Muscle layer of duodenum (tissue), 2 donors: Measurements from ENCODE around the gene PKM.

Experiments used
- H3K27ac ChIP-seq: one replicate; pipeline ENCODE4 v1.7.0; 2013; ENCODE audit warnings: mild to moderate bottlenecking, low read length
- H3K27me3 ChIP-seq: one replicate; pipeline ENCODE4 v1.7.0; 2013; ENCODE audit warnings: low read depth, mild to moderate bottlenecking, control low read depth, low read length
- H3K36me3 ChIP-seq, 2 donors: one replicate each; pipeline ENCODE4 v1.7.0; 2013; ENCODE audit warnings: low read length in 2 of 2, control low read depth in 1 of 2, mild to moderate bottlenecking in 1 of 2; ENCODE audit not compliant: insufficient read depth in 2 of 2, control insufficient read depth in 1 of 2
- H3K4me1 ChIP-seq, 2 donors: one replicate each; pipeline ENCODE4 v1.7.0; 2013; ENCODE audit warnings: low read length in 2 of 2, mild to moderate bottlenecking in 2 of 2, control low read depth in 1 of 2, moderate library complexity in 1 of 2; ENCODE audit not compliant: insufficient read depth in 2 of 2, control insufficient read depth in 1 of 2
- H3K4me3 ChIP-seq, 2 donors: one replicate each; pipeline ENCODE4 v1.7.0; 2013; ENCODE audit warnings: low read length in 2 of 2, low read depth in 1 of 2, mild to moderate bottlenecking in 1 of 2
- H3K9me3 ChIP-seq, 2 donors: one replicate each; pipeline ENCODE4 v1.7.0; 2013; ENCODE audit warnings: low read length in 2 of 2, control low read depth in 1 of 2, mild to moderate bottlenecking in 1 of 2; ENCODE audit not compliant: control insufficient read depth in 1 of 2
- donor health status: healthy.

The PKM gene

GRCh38 chr15:72233769-72234168 lies 2.8 kb upstream of the PKM start:
- H3K9me3 ChIP-seq: no peaks in the 10 kb centered on the region
- H3K4me1 ChIP-seq: peaks cover 16 to 21% of the 10 kb centered on the region in 2 donors
- H3K36me3 ChIP-seq: peaks cover 0 to 21% of the 10 kb centered on the region in 2 donors
- H3K4me3 ChIP-seq: no peak overlapping the region
- H3K27me3 ChIP-seq: no peaks in the 10 kb centered on the region
- no peak overlapping the region for H3K27ac ChIP-seq

- peaks cover 25 to 37% of the 10 kb centered on the region in 2 donors for H3K4me1 ChIP-seq
- peak overlapping the region; percentile 89 to 92 for H3K4me3 ChIP-seq
- peaks cover 0 to 25% of the 10 kb centered on the region in 2 donors for H3K36me3 ChIP-seq
- H3K27me3 ChIP-seq: no peaks in the 10 kb centered on the region
- H3K27ac ChIP-seq: peak overlapping the region; percentile 97
- H3K9me3 ChIP-seq: no peaks in the 10 kb centered on the region
Measured at GRCh38 chr15:72231833-72232478, 966 bp upstream of the PKM start.

GRCh38 chr15:72230197-72231065 lies 559 bp downstream of the PKM start:
- peak overlapping the region; percentile 97 for H3K27ac ChIP-seq
- peak overlapping the region; percentile 84 to 92 for H3K4me3 ChIP-seq
- H3K9me3 ChIP-seq: no peaks in the 10 kb centered on the region
- H3K4me1 ChIP-seq: peaks cover 29 to 49% of the 10 kb centered on the region in 2 donors
- peaks cover 0 to 25% of the 10 kb centered on the region in 2 donors for H3K36me3 ChIP-seq
- no peaks in the 10 kb centered on the region for H3K27me3 ChIP-seq

- Histone ChIP-seq H3K9me3 (no peaks in the 10 kb centered on the region), H3K4me1 (peaks cover 29 to 49% of the 10 kb centered on the region in 2 donors), H3K27ac (peak overlapping the region; percentile 97)
Measured at GRCh38 chr15:72229947-72230196, 1.1 kb downstream of the PKM start.

GRCh38 chr15:72229076-72229946 lies 1.7 kb downstream of the PKM start:
- Histone ChIP-seq H3K4me3 (peak overlapping the region; percentile 77 to 92), H3K27me3 (no peaks in the 10 kb centered on the region), H3K4me1 (peaks cover 29 to 49% of the 10 kb centered on the region in 2 donors), H3K36me3 (peaks cover 0 to 25% of the 10 kb centered on the region in 2 donors), H3K27ac (peak overlapping the region; percentile 97), H3K9me3 (no peaks in the 10 kb centered on the region)

More at GRCh38 chr15:72229947-72230196, 1.1 kb downstream of the PKM start:
- Histone ChIP-seq H3K4me3 (peak overlapping the region; percentile 77 to 92), H3K36me3 (peaks cover 0 to 25% of the 10 kb centered on the region in 2 donors), H3K27me3 (no peaks in the 10 kb centered on the region)

- H3K4me3 ChIP-seq: peak overlapping the region; percentile 77 to 92
Measured at GRCh38 chr15:72227720-72228119, 3.3 kb downstream of the PKM start.

GRCh38 chr15:72227192-72227586 lies 3.8 kb downstream of the PKM start:
- H3K4me1 ChIP-seq: peaks cover 26 to 47% of the 10 kb centered on the region in 2 donors
- no peaks in the 10 kb centered on the region for H3K9me3 ChIP-seq
- H3K36me3 ChIP-seq: peaks cover 0 to 25% of the 10 kb centered on the region in 2 donors
- no peaks in the 10 kb centered on the region for H3K27me3 ChIP-seq
- H3K27ac ChIP-seq: peak overlapping the region; percentile 86
- no peak overlapping the region for H3K4me3 ChIP-seq

More at GRCh38 chr15:72227720-72228119, 3.3 kb downstream of the PKM start:
- H3K27ac ChIP-seq: peak overlapping the region; percentile 97
- peaks cover 0 to 25% of the 10 kb centered on the region in 2 donors for H3K36me3 ChIP-seq
- no peaks in the 10 kb centered on the region for H3K27me3 ChIP-seq
- H3K4me1 ChIP-seq: peaks cover 29 to 47% of the 10 kb centered on the region in 2 donors
- H3K9me3 ChIP-seq: no peaks in the 10 kb centered on the region

GRCh38 chr15:72223278-72223677 lies 7.7 kb downstream of the PKM start:
- H3K36me3 ChIP-seq: peaks cover 8 to 20% of the 10 kb centered on the region in 2 donors
- no peak overlapping the region for H3K4me3 ChIP-seq
- no peak overlapping the region for H3K27ac ChIP-seq
- no peaks in the 10 kb centered on the region for H3K27me3 ChIP-seq
- H3K9me3 ChIP-seq: no peaks in the 10 kb centered on the region
- H3K4me1 ChIP-seq: peaks cover 14 to 38% of the 10 kb centered on the region in 2 donors

GRCh38 chr15:72222393-72222792 lies 8.6 kb downstream of the PKM start:
- no peaks in the 10 kb centered on the region for H3K27me3 ChIP-seq
- H3K36me3 ChIP-seq: peaks cover 14 to 25% of the 10 kb centered on the region in 2 donors
- peaks cover 8 to 31% of the 10 kb centered on the region in 2 donors for H3K4me1 ChIP-seq
- H3K9me3 ChIP-seq: no peaks in the 10 kb centered on the region
- H3K4me3 ChIP-seq: no peak overlapping the region
- H3K27ac ChIP-seq: peak overlapping the region; percentile 1

- H3K9me3 ChIP-seq: no peaks in the 10 kb centered on the region
- H3K36me3 ChIP-seq: peaks cover 29 to 37% of the 10 kb centered on the region in 2 donors
- H3K27ac ChIP-seq: no peak overlapping the region
- no peak overlapping the region for H3K4me3 ChIP-seq
- H3K27me3 ChIP-seq: no peaks in the 10 kb centered on the region
- peaks cover 0 to 15% of the 10 kb centered on the region in 2 donors for H3K4me1 ChIP-seq
Measured at GRCh38 chr15:72220687-72221086, 10.3 kb downstream of the PKM start.

GRCh38 chr15:72217216-72217615 lies 13.8 kb downstream of the PKM start:
- Histone ChIP-seq H3K4me3 (no peak overlapping the region), H3K36me3 (peaks cover 43 to 56% of the 10 kb centered on the region in 2 donors), H3K4me1 (peaks cover 0 to 10% of the 10 kb centered on the region in 2 donors), H3K27me3 (no peaks in the 10 kb centered on the region), H3K27ac (no peak overlapping the region), H3K9me3 (no peaks in the 10 kb centered on the region)
